Epithelial cell of proximal tubule (primary cell): Measurements from ENCODE around the gene KRT80. TPM values are rescaled to one million over a fixed set of nuclear protein-coding genes. Genes with fewer than 3 reads are reported as not detected.

ENCODE experiments used
- DNase-seq: peaks from one replicate; pipeline ENCODE4 v3.0.0-alpha.2; 2011; ENCODE audit warnings: low read depth
- H3K4me3 ChIP-seq: 2 replicates; pipeline ENCODE4 v1.5.1; 2011; ENCODE audit warnings: low read depth, mild to moderate bottlenecking, low read length
- total RNA-seq: library from RNA; depleted of rRNA; stranded (reverse); fragments of >200 nt; gene quantifications from 2 replicates; pipeline ENCODE4 v1.2.3, GENCODE V29; 2015
- TF ChIP-seq, protein P1 (sequence below): conservative IDR thresholded peaks from 2 replicates; pipeline ENCODE4 v1.5.1; 2012; ENCODE audit warnings: low read depth, mild to moderate bottlenecking, low read length

The KRT80 gene
- total RNA-seq, 1 donor from 2014 or later = 18.0 TPM

DNA sequence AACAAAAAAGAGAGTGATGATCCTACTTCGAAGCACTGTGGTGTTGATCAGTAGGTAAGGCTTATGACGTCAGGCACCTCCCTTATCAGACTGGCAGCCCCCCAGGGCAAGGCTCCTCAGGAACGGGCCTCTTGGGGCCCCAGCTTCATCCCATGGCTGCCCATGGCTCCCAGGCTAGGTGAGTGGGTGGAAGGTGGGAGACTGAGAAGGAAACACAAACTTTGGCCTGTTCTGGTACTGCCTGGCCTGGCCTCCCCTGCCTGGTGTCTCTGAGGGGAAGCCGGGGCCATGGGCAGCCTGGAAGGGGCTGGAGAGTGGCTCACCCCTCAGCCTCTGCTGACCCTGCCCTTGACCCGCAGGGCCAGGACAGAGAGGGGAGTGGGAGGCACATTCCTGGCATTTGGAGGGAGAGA lies 38.9 kb downstream of the KRT80 start:
- H3K4me3 ChIP-seq = no peak overlapping the region
- TF ChIP-seq, protein P1, sequence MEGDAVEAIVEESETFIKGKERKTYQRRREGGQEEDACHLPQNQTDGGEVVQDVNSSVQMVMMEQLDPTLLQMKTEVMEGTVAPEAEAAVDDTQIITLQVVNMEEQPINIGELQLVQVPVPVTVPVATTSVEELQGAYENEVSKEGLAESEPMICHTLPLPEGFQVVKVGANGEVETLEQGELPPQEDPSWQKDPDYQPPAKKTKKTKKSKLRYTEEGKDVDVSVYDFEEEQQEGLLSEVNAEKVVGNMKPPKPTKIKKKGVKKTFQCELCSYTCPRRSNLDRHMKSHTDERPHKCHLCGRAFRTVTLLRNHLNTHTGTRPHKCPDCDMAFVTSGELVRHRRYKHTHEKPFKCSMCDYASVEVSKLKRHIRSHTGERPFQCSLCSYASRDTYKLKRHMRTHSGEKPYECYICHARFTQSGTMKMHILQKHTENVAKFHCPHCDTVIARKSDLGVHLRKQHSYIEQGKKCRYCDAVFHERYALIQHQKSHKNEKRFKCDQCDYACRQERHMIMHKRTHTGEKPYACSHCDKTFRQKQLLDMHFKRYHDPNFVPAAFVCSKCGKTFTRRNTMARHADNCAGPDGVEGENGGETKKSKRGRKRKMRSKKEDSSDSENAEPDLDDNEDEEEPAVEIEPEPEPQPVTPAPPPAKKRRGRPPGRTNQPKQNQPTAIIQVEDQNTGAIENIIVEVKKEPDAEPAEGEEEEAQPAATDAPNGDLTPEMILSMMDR = no peak
- DNase-seq = no peak

DNA sequence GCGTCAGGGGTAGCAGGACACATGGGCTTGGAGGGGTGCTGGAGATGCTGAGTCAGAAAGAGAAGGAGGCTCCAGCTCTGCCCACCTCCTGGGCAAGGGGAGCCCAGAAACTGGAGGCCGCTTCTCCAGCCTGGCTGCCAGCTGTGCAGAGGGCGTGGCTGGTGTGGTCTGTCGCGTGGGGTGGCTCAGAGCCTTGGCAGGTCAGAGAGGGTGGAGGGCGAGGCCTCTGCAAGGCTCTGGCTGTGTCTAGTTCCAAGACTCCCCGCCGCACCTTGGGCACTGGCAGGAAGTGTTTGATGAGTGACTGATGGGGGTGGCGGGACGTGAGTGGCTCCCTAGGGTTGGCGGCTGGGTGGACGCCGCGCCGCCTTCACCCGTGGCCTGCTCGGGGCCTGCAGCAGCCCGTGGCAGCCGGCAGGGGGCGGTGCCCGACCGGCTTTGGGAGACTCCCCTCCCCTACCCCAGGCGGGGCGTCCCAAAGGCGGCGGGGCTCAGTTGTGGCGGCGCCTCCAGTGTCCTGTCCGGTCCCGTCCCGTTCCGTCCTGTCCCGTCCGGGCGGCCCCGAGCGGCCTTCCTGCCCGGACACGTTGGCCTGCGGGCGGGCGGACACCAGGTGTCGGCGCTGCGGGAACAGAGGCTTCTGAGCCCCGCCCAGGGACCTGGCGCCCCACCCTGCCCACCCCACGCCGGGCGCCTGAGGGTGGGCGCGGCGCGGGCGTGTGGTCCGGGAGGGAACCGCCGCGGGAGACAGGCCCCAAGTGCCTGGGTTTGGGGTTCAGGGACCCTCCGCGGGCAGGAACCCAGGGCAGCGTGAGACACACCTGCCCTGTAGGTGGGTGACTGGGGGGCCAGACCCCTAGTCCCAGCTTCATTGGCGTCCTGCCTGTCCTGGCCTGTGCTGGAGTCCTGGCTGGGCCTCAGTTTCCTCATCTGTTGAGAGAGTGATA lies 39.7 kb downstream of the KRT80 start:
- TF ChIP-seq, protein P1 = peak; percentile 67
- no peak for DNase-seq
- H3K4me3 ChIP-seq = peak overlapping the region; percentile 49

DNA sequence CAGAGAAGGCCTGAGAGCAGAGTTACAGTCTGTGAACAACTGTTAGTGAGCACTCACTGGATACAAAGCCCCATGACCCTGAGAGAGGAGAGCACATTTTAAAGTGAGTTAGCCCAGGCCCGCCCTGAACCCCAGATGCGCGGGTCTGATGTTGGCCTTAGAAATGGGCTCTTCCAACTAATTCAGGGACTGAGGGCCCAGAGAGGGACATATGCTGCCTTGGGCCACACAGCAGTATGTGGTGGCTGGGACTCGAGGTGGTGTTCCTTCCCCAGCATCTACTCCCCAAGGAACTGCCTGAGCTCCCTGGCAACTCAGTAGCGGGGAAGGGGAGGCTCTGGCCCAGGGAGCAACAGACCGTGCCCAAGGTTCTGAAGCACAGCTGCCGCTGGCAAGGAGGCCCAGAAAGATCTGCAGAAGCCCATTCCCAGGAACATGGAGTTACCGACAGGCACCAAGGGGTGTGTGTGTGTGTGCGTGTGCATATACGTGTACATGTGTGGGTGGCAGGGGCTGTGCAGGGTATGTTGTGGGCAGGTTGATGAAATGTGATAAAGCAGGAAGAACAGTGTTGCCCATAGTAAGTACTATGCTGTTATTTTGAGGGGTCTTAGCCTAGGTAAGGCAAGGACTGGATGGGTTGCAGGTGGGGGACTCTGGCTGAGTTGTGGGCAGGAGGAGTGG lies 40.5 kb downstream of the KRT80 start:
- TF ChIP-seq, protein P1 = no peak
- H3K4me3 ChIP-seq = no peak overlapping the region
- DNase-seq = no peak

DNA sequence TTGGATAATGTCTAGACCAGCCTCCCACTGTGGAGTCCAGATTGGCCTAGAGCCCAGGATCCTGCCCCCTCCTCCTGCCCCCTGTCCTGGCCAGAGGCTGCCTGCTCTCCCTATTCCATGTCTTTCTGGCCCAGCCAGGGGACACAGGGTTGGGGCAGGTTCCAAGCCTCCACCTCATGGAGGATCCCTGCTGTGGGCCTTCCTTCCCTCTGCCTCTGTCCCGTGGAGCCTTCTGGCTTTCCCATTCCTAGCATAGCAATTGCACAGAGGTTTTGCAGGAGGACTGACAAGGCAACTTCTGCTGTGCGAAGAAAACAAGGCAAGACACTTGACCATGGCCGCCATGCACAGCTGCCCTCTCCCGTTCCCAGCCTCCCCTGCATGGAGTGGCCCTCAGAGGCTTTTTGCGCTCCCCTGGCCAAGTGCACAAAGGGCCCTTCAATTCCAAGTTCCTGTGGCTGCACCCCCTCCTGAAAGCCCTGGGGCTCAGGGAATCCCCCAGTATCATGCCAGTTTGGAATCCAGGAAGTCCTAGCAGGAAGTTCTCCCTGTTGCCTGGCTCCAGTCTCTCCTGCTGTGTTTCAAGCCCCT lies 42.1 kb downstream of the KRT80 start:
- no peak for DNase-seq
- H3K4me3 ChIP-seq = no peak overlapping the region
- TF ChIP-seq, protein P1 = no peak

DNA sequence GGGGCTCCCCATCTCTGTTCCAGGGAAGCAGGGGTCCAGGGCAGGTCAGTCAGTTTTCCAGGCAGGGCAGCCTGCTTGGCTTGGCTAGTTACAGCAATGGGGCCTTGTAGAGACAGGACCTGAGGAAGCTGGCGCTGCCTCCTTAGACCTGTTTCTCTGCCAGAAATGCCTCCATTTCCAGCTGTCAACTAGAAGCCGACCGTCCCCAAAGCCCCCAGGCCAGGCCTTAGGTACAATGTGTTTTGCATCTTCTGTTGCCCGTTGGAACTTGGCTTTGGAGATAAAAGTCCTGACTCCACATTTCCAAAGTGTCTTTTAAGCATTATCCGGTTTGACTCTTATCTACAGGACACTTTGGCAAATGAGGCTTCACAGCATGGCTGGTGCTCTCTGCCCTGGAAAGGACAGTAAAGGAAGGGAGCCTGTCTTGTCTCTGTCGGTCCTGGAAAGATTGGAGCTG lies 42.6 kb downstream of the KRT80 start:
- DNase-seq = no peak

DNA sequence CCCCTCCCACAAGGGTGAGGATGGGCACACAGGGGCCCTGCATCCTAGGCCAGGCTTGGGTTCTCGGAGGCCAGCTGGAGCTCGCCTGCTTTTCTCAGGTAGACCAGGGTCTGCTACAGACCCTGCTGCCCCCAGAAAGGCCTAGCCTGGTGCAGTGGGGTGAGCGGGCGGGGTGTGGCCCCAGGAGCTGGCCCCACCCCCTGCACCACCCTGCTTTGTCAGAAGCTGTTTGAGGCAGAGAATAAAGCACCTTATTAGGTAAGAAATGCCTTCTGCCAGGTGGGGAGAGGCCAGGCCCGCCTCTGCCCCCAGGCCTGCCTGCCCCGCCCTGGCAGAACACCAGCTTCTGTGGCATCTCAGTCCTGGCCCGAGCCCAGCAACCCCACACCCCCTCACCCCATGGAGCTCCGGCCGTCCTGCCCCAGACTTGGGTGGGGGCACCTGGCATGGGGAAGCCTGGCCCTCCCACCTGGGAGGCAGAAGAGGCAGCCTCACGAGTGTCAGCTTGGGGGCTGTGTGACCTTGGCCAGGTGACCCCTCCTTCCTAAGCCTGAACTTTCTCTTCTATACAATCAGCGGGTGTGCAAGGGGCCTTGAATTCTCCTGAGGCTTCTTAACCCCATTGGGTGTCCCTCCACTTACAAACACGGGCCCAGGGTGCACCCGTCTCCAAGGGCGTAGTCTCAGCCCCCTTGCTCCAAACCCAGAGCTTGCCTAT lies 43.2 kb downstream of the KRT80 start:
- H3K4me3 ChIP-seq = no peak overlapping the region
- TF ChIP-seq, protein P1 = no peak
- no peak for DNase-seq

More for the DNA sequence above, 42.6 kb downstream of the KRT80 start:
- TF ChIP-seq, protein P1 = no peak
- H3K4me3 ChIP-seq = no peak overlapping the region
